OCI-LY3 (cell line): ENCODE measurements around the gene LOX.

Experiments
- H2AFZ ChIP-seq: fragments of 200-600, 300-600 bp; shearing (Covaris generic); 2 replicates; pipeline ENCODE4 v1.6.0; 2014; ENCODE audit warnings: antibody characterized with exemption, low read depth, low read length
- H3K27ac ChIP-seq: fragments of 200-600, 300-600 bp; sonication (generic); 2 replicates; pipeline ENCODE4 v1.5.1; 2014; ENCODE audit warnings: mild to moderate bottlenecking, low read length, moderate library complexity, mixed read lengths
- H3K27me3 ChIP-seq: fragments of 200-600, 300-600 bp; sonication (generic); 2 replicates; pipeline ENCODE4 v1.6.1; 2014; ENCODE audit warnings: low read depth, low read length, mixed read lengths
- H3K36me3 ChIP-seq: fragments of 200-600, 300-600 bp; sonication (generic); replicated peaks from 2 replicates; pipeline ENCODE3; 2014; ENCODE audit warnings: low read depth, low read length, mixed read lengths
- H3K4me1 ChIP-seq: fragments of 300-600, 200-600 bp; sonication (generic); 2 replicates; pipeline ENCODE4 v1.6.1; 2014; ENCODE audit warnings: low read length, mixed read lengths
- H3K4me2 ChIP-seq: fragments of 200-600, 300-600 bp; sonication (generic); 2 replicates; pipeline ENCODE4 v1.6.1; 2014; ENCODE audit warnings: low read length, mixed read lengths
- H3K4me3 ChIP-seq: fragments of 300-600, 200-600 bp; sonication (generic); 2 replicates; pipeline ENCODE4 v1.5.1; 2014; ENCODE audit warnings: antibody characterized with exemption, mild to moderate bottlenecking, low read length, moderate library complexity
- H3K79me2 ChIP-seq: fragments of 300-600, 200-600 bp; shearing (Covaris generic); 2 replicates; pipeline ENCODE4 v1.6.1; 2014; ENCODE audit warnings: mild to moderate bottlenecking, low read length, mixed read lengths
- H3K9ac ChIP-seq: fragments of 300-600, 200-600 bp; shearing (Covaris generic); 2 replicates; pipeline ENCODE4 v1.6.0; 2014; ENCODE audit warnings: mild to moderate bottlenecking, low read length, moderate library complexity
- H3K9me3 ChIP-seq: fragments of 200-600, 300-600 bp; shearing (Covaris generic); 2 replicates; pipeline ENCODE4 v1.6.1; 2014; ENCODE audit warnings: low read length, mixed read lengths; ENCODE audit not compliant: insufficient read depth
- H4K20me1 ChIP-seq: fragments of 200-600, 300-600 bp; sonication (generic); 2 replicates; pipeline ENCODE4 v1.6.1; 2016; ENCODE audit warnings: low read length, mixed read lengths; ENCODE audit not compliant: insufficient read depth
- EZH2phosphoT487 ChIP-seq: fragments of 200-600 bp; shearing (Covaris generic); IDR thresholded peaks from 2 replicates; pipeline ENCODE4 v1.6.1; 2018; ENCODE audit warnings: antibody characterized with exemption, mixed run types, low read depth
- TF ChIP-seq, protein P1 (sequence below): fragments of 200-600, 300-600 bp; sonication (generic); IDR thresholded peaks from 2 replicates; pipeline ENCODE4 v1.5.1; 2014; ENCODE audit warnings: antibody characterized with exemption, low read length, low read depth

The LOX gene

DNA sequence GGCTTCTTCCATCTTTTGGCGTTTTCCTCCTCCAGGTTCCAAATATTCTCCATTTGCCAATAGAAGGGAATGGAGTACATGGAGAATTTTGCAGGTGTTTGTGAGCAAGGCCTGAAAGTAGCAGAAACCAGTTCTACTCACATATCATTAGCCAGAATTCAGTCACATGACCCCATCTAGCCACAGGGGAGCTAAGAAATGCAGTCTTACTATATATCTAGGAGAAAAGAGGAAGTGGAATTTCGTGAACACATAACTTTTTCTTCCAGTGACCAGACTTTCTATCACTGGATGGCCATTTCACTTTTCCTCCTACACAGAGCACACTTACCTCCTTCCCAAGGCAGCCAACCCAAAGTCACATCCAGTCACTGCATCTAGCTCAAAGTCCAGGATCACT is 55.1 kb downstream of the LOX start:
- Histone ChIP-seq H3K4me1 (peaks cover 23% of the 10 kb centered on the region), H3K36me3 (peaks cover 24% of the 10 kb centered on the region), H3K9me3 (no peaks in the 10 kb centered on the region), H2AFZ (no peak overlapping the region), H3K9ac (no peak overlapping the region), H3K4me3 (no peak overlapping the region), H3K4me2 (no peak overlapping the region), H3K27ac (no peak overlapping the region), H3K79me2 (peaks cover 3% of the 10 kb centered on the region; the same call in 1 of the 2 replicates), H3K27me3 (no peaks in the 10 kb centered on the region), H4K20me1 (no peaks in the 10 kb centered on the region)
- TF ChIP-seq, protein P1, sequence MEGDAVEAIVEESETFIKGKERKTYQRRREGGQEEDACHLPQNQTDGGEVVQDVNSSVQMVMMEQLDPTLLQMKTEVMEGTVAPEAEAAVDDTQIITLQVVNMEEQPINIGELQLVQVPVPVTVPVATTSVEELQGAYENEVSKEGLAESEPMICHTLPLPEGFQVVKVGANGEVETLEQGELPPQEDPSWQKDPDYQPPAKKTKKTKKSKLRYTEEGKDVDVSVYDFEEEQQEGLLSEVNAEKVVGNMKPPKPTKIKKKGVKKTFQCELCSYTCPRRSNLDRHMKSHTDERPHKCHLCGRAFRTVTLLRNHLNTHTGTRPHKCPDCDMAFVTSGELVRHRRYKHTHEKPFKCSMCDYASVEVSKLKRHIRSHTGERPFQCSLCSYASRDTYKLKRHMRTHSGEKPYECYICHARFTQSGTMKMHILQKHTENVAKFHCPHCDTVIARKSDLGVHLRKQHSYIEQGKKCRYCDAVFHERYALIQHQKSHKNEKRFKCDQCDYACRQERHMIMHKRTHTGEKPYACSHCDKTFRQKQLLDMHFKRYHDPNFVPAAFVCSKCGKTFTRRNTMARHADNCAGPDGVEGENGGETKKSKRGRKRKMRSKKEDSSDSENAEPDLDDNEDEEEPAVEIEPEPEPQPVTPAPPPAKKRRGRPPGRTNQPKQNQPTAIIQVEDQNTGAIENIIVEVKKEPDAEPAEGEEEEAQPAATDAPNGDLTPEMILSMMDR: no peak
- TF ChIP-seq EZH2phosphoT487: no peak

DNA sequence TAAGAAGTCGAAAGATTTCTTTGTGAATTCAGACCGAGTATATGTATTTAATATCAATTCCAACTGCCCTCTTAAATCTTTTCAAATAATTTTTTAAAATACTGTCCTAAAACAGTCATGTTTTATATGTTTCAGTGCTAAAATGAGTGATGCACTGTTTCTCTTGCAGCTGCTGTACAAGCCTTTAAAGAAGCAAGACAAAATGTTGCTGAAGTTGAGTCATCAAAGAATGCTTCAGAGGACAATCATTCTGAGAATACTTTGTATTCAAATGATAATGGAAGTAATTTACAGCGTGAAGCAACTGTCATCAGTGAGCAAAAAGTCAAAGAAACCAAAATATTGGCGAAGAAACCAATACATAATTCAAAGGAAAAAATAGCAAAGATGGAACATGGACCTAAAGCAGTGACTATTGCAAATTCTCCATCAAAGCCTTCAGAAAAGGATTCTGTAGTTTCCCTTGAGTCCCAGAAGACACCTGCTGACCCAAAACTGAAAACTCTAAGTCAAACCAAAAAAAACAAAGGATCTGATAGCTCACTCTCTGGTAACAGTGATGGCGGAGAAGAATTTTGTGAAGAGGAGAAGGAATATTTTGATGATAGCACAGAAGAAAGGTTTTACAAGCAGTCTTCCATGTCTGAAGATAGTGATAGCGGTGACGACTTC is 58.0 kb downstream of the LOX start:
- Histone ChIP-seq H3K9ac (no peak overlapping the region; the same call in 1 of the 2 replicates), H3K9me3 (no peaks in the 10 kb centered on the region), H3K4me2 (peak overlapping the region; percentile 27), H3K4me3 (0 out of 2 replicates have a peak overlapping the region, but pooled peaks have one; percentile 1), H2AFZ (no peak overlapping the region), H3K27ac (peak overlapping the region; percentile 18; the same call in 1 of the 2 replicates), H3K27me3 (no peaks in the 10 kb centered on the region), H3K4me1 (peaks cover 23% of the 10 kb centered on the region), H4K20me1 (no peaks in the 10 kb centered on the region), H3K36me3 (peaks cover 24% of the 10 kb centered on the region), H3K79me2 (peaks cover 3% of the 10 kb centered on the region; the same call in 1 of the 2 replicates)
- TF ChIP-seq, protein P1: no peak
- no peak for TF ChIP-seq EZH2phosphoT487

DNA sequence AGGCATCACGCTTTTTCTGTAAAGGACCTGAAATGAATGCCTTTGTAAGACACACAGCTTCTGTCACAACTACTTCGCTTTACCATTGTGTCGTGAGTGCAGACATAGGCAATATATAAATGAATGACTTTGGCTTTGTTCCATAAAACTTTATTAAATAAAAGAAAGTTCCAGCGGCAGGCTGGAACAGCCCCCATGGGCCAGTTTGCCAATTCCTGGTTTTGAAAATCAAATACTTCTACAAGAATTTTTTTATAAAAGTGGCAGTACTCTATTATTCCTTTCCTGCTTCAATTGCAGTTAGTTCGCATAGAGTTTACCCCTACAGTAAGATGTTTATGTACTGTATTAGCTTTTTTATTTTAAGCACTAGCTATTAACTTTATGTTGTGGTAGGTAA is 62.6 kb downstream of the LOX start:
- Histone ChIP-seq H4K20me1 (no peaks in the 10 kb centered on the region), H3K9me3 (no peaks in the 10 kb centered on the region), H3K79me2 (peaks cover under 1% of the 10 kb centered on the region; the same call in 1 of the 2 replicates), H3K9ac (no peak overlapping the region), H3K36me3 (peaks cover 4% of the 10 kb centered on the region), H3K4me1 (peaks cover 11% of the 10 kb centered on the region), H3K4me2 (no peak overlapping the region), H3K27me3 (no peaks in the 10 kb centered on the region), H3K27ac (no peak overlapping the region), H3K4me3 (no peak overlapping the region), H2AFZ (no peak overlapping the region)
- TF ChIP-seq EZH2phosphoT487: no peak
- TF ChIP-seq, protein P1: no peak

DNA sequence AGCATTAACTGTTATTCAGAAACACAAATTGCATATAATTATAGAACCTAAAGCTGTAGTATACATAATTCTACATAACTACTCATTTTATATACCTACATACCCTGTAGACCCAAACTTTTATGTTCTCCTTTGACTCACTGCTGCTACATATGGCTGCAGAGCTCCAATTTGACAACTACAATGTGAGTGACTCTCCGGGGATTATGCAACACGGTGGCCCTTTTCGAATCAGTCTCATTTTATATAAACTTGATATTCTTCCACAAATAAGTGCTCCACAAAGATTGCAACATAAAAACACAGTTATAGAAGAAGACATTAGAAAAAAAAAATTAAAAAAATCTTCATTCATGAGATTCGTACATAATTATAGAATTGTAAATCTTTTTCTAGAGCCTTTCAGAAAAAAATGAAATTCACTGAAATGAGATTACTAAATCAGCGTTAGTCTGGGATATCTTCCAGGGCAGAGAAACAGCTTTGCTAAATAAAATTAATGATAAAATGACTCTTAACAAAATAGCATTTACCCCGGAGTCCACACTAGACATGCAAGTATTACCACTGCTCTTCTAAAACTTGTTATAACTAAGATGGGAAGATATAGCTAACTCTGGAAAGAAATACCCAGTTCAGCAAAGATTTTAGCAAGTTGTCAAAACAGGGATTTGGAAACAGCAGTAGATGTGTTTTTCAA is 63.7 kb downstream of the LOX start:
- no peak for TF ChIP-seq EZH2phosphoT487
- TF ChIP-seq, protein P1: no peak
- no peaks in the 10 kb centered on the region for H3K27me3 ChIP-seq
- H3K36me3 ChIP-seq: no peaks in the 10 kb centered on the region
- H4K20me1 ChIP-seq: no peaks in the 10 kb centered on the region
- no peak overlapping the region for H3K27ac ChIP-seq
- no peak overlapping the region for H3K4me2 ChIP-seq
- H2AFZ ChIP-seq: no peak overlapping the region
- H3K9ac ChIP-seq: no peak overlapping the region
- peaks cover 7% of the 10 kb centered on the region; the same call in 1 of the 2 replicates for H3K79me2 ChIP-seq
- peaks cover 2% of the 10 kb centered on the region; the same call in 1 of the 2 replicates for H3K4me1 ChIP-seq
- no peak overlapping the region for H3K4me3 ChIP-seq
- H3K9me3 ChIP-seq: no peaks in the 10 kb centered on the region
